ENCODE data around the gene CSRP3.
"Not testable (repeated sequence)": the region's sequence is repeated elsewhere in the genome, so short reads cannot be mapped to it uniquely, and the experiment has no call there.

CSRP3 gene

GRCh38 chr11:19185036-19185435, 16.7 kb downstream of the CSRP3 start:
- DNase-seq: no peak

GRCh38 chr11:19183646-19184045, 18.1 kb downstream of the CSRP3 start:
- no peak for DNase-seq

GRCh38 chr11:19181531-19182261, 20.1 kb downstream of the CSRP3 start:
- no peak for DNase-seq

GRCh38 chr11:19176629-19177186, 25.1 kb downstream of the CSRP3 start:
- DNase-seq: no peak

GRCh38 chr11:19173964-19174638, 27.7 kb downstream of the CSRP3 start:
- DNase-seq: no peak

- no peak for DNase-seq
Measured at GRCh38 chr11:19173004-19173689, 28.6 kb downstream of the CSRP3 start.

GRCh38 chr11:19168090-19168489, 33.7 kb downstream of the CSRP3 start:
- no peak for DNase-seq

- no peak for DNase-seq
Measured at GRCh38 chr11:19164881-19165280, 36.9 kb downstream of the CSRP3 start.

GRCh38 chr11:19164230-19164855, 37.4 kb downstream of the CSRP3 start:
- no peak for DNase-seq

- no peak for DNase-seq
Measured at GRCh38 chr11:19163617-19164016, 38.2 kb downstream of the CSRP3 start.

- no peak for DNase-seq
Measured at GRCh38 chr11:19162951-19163505, 38.8 kb downstream of the CSRP3 start.

- no peak for DNase-seq
Measured at GRCh38 chr11:19161651-19162050, 40.1 kb downstream of the CSRP3 start.

- DNase-seq: no peak
Measured at GRCh38 chr11:19160847-19161246, 40.9 kb downstream of the CSRP3 start.

- no peak for DNase-seq
Measured at GRCh38 chr11:19156892-19157291, 44.9 kb downstream of the CSRP3 start.

- no peak for DNase-seq
Measured at GRCh38 chr11:19145319-19145718, 56.5 kb downstream of the CSRP3 start.

- DNase-seq: not testable (repeated sequence)
Measured at GRCh38 chr11:19136884-19137283, 64.9 kb downstream of the CSRP3 start.

GRCh38 chr11:19134004-19134403, 67.8 kb downstream of the CSRP3 start:
- no peak for DNase-seq

Measured in COR-L47 (cell line).